Measurements from ENCODE around the gene PHLPP1. TPM values are rescaled to one million over a fixed set of nuclear protein-coding genes. Genes with fewer than 3 reads are reported as not detected.

Gene PHLPP1
- polyA plus RNA-seq, 1 experiment = 5.6 TPM

GRCh38 chr18:62729487-62730386 is 14.4 kb downstream of the PHLPP1 start:
- no peak overlapping the region for H3K4me3 ChIP-seq (ENCODE audit: low read depth, low read length)
- H3K27ac ChIP-seq (ENCODE audit: low read depth, low read length) = no peak overlapping the region
- DNase-seq (ENCODE audit: low read depth, low spot score) = no peak
- POLR2A ChIA-PET = no interaction called here
- TF ChIP-seq, protein P1, sequence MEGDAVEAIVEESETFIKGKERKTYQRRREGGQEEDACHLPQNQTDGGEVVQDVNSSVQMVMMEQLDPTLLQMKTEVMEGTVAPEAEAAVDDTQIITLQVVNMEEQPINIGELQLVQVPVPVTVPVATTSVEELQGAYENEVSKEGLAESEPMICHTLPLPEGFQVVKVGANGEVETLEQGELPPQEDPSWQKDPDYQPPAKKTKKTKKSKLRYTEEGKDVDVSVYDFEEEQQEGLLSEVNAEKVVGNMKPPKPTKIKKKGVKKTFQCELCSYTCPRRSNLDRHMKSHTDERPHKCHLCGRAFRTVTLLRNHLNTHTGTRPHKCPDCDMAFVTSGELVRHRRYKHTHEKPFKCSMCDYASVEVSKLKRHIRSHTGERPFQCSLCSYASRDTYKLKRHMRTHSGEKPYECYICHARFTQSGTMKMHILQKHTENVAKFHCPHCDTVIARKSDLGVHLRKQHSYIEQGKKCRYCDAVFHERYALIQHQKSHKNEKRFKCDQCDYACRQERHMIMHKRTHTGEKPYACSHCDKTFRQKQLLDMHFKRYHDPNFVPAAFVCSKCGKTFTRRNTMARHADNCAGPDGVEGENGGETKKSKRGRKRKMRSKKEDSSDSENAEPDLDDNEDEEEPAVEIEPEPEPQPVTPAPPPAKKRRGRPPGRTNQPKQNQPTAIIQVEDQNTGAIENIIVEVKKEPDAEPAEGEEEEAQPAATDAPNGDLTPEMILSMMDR (IDR thresholded peaks at IDR 0.05; ENCODE audit: low read depth, low read length) = no peak
- no peaks in the 10 kb centered on the region for H3K27me3 ChIP-seq (ENCODE audit: control insufficient read depth, insufficient read depth, low read length)
- CTCF ChIA-PET = no interaction called here
- H3K9me3 ChIP-seq (ENCODE audit: control insufficient read depth, insufficient read depth, low read length) = no peaks in the 10 kb centered on the region

DNA sequence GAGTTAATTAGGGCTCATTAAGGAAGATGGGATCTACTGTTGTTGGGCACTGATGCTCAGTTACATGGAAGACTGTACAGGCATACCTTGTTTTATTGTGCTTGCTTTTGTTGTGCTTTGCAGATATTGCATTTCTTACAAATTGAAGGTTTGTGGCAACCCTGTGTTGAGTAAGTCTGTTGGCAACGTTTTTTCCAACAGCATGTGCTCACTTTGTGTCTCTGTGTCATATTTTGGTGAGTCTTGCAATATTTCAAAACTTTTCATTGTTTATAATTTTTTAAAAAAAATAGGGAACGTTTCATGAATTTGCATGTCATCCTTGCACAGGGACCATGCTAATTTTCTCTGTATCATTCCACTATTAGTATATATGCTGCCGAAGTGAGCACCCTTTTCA is 15.6 kb downstream of the PHLPP1 start:
- TF ChIP-seq, protein P1 (IDR thresholded peaks at IDR 0.05; ENCODE audit: low read depth, low read length) = no peak
- Histone ChIP-seq H3K4me3 (ENCODE audit: low read depth, low read length) (no peak overlapping the region), H3K27me3 (ENCODE audit: control insufficient read depth, insufficient read depth, low read length) (no peaks in the 10 kb centered on the region), H3K27ac (ENCODE audit: low read depth, low read length) (no peak overlapping the region), H3K9me3 (ENCODE audit: control insufficient read depth, insufficient read depth, low read length) (no peaks in the 10 kb centered on the region)
- DNase-seq (ENCODE audit: low read depth, low spot score) = no peak
- CTCF ChIA-PET = no interaction called here
- POLR2A ChIA-PET = no interaction called here

DNA sequence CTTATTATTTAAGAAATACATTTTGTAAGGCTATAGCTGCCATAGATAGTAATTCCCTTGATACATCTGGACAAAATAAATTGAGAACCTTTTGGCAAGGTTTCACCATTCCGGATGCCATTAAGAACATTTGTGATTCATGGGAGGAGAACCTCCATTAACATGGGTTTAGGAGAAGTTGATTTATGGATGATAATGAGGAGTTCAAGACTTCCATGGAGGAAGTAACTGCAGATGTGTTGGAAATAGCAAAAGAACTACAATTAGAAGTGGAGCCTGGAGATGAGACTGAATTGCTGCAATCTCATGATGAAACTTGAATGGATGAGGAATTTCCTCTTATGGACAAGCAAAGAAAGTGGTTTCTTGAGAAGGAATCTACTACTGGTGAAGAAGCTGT is 17.3 kb downstream of the PHLPP1 start:
- CTCF ChIA-PET = no interaction called here
- H3K27me3 ChIP-seq (ENCODE audit: control insufficient read depth, insufficient read depth, low read length) = no peaks in the 10 kb centered on the region
- POLR2A ChIA-PET = no interaction called here
- DNase-seq (ENCODE audit: low read depth, low spot score) = no peak
- no peak overlapping the region for H3K27ac ChIP-seq (ENCODE audit: low read depth, low read length)
- no peak overlapping the region for H3K4me3 ChIP-seq (ENCODE audit: low read depth, low read length)
- no peaks in the 10 kb centered on the region for H3K9me3 ChIP-seq (ENCODE audit: control insufficient read depth, insufficient read depth, low read length)
- TF ChIP-seq, protein P1 (IDR thresholded peaks at IDR 0.05; ENCODE audit: low read depth, low read length) = no peak

DNA sequence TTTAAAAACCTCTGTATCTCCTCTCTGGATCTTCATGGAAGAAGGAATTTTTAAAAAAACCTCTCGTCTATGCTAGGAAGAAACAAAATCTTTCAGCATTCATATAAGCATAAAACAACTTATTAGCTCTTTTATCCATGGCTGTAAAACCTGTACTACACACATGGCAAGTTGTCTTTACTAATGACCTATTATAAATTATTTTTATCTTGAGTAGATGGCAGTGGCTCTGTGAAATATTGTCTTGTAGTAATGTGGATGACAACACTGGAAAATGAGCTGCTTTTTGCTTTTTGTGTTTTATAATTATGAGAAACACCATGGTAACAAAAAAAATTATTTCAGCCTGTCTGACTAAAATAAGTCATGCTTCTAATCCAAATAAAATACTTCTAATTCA is 18.9 kb downstream of the PHLPP1 start:
- no peak overlapping the region for H3K27ac ChIP-seq (ENCODE audit: low read depth, low read length)
- H3K4me3 ChIP-seq (ENCODE audit: low read depth, low read length) = no peak overlapping the region
- CTCF ChIA-PET = interaction anchor here (0.7 kb wide), 1 partner anchor 150 kb away, joined by 3 read pairs; no protein-coding TSS in a partner anchor
- no peak for DNase-seq (ENCODE audit: low read depth, low spot score)
- POLR2A ChIA-PET = no interaction called here
- TF ChIP-seq, protein P1 (IDR thresholded peaks at IDR 0.05; ENCODE audit: low read depth, low read length) = no peak
- no peaks in the 10 kb centered on the region for H3K27me3 ChIP-seq (ENCODE audit: control insufficient read depth, insufficient read depth, low read length)
- no peaks in the 10 kb centered on the region for H3K9me3 ChIP-seq (ENCODE audit: control insufficient read depth, insufficient read depth, low read length)

DNA sequence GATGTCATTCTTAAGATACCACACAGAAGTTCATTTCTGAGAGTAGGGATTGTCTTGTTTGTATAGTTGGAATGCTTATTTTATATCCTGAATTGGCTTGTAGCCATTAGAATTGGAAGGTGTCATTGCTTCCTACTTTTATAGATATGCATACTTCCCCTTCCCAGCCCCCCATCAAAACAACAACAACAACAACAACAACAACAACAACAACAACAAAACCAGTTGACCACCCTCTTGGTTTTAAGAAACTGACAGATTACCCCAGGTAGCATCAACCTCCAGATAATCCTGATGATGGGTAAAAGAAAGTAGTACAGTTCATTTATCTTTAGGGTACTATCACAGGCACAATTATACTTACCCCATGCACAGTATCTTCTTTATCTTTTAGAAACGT is 20.0 kb downstream of the PHLPP1 start:
- Histone ChIP-seq H3K27me3 (ENCODE audit: control insufficient read depth, insufficient read depth, low read length) (no peaks in the 10 kb centered on the region), H3K4me3 (ENCODE audit: low read depth, low read length) (no peak overlapping the region), H3K9me3 (ENCODE audit: control insufficient read depth, insufficient read depth, low read length) (no peaks in the 10 kb centered on the region), H3K27ac (ENCODE audit: low read depth, low read length) (no peak overlapping the region)
- CTCF ChIA-PET = interaction anchor here (1.0 to 1.4 kb wide), 2 partner anchors 10 to 247 kb away, joined by 4 to 5 read pairs; no protein-coding TSS in a partner anchor
- POLR2A ChIA-PET = no interaction called here
- no peak for DNase-seq (ENCODE audit: low read depth, low spot score)
- TF ChIP-seq, protein P1 (IDR thresholded peaks at IDR 0.05; ENCODE audit: low read depth, low read length) = no peak

All from AG04450 (cell line).